PC-3 (cell line): ENCODE data around the gene MLN.

Experiments
- EZH2phosphoT487 ChIP-seq: fragments of 300-600 bp; sonication (generic); IDR thresholded peaks from 2 replicates; pipeline ENCODE4 v1.6.1; 2018; ENCODE audit warnings: mild to moderate bottlenecking, antibody characterized with exemption, low read length, borderline replicate concordance
- TF ChIP-seq, protein P1 (sequence below): fragments of 300-600 bp; sonication (generic); conservative IDR thresholded peaks from 2 replicates; pipeline ENCODE4 v1.5.1; 2017; ENCODE audit warnings: antibody characterized with exemption, low read depth, mild to moderate bottlenecking, low read length

DNA sequence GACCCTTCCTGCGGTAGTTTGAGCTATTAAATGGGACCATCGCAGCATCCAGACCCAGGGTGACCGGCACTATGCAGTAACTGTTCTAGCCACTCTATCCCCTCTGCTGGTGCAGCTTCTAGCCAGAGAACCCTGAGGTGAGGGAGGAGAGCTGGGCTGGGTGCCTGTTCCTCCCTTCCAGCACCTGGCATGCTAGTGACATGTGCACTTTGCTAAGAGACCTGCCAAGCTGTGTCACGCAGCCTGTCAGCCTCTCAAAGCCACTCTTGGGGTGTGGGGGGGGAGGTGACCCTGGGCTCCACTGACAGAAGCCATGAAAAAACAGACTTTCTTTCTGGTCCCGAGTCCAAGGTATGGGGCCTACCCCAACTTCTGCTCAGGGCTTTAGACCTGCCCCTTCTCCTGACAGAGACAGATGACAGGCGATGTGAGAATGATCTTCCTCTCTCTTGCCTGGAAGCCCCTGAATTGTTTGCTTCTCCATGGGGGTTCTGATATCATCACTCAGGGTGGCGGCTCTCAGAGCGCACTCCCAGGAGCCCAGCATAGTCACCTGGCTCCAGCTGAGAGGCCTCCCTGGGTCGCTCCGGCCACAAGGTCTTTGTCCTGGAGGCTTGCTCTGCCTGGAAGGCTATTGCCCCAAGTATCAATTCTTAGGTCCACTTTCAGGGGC lies 47.2 kb upstream of the MLN start:
- TF ChIP-seq, protein P1, sequence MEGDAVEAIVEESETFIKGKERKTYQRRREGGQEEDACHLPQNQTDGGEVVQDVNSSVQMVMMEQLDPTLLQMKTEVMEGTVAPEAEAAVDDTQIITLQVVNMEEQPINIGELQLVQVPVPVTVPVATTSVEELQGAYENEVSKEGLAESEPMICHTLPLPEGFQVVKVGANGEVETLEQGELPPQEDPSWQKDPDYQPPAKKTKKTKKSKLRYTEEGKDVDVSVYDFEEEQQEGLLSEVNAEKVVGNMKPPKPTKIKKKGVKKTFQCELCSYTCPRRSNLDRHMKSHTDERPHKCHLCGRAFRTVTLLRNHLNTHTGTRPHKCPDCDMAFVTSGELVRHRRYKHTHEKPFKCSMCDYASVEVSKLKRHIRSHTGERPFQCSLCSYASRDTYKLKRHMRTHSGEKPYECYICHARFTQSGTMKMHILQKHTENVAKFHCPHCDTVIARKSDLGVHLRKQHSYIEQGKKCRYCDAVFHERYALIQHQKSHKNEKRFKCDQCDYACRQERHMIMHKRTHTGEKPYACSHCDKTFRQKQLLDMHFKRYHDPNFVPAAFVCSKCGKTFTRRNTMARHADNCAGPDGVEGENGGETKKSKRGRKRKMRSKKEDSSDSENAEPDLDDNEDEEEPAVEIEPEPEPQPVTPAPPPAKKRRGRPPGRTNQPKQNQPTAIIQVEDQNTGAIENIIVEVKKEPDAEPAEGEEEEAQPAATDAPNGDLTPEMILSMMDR, result no peak
- TF ChIP-seq EZH2phosphoT487, result no peak
